Lung (tissue), 12 donors: Measurements from ENCODE around the gene RHOBTB1. TPM values are rescaled to one million over a fixed set of nuclear protein-coding genes. Genes with fewer than 3 reads are reported as not detected.

Experiments used
- ATAC-seq: fragments of 200-7000 bp; cut with Tn5 transposase; one replicate; pipeline ENCODE4 v1.9.1; 2020; ENCODE audit warnings: moderate number of reproducible peaks; ENCODE audit not compliant: insufficient read depth, low FRiP score
- DNase-seq, 3 donors: peaks; one replicate each; pipeline ENCODE4 v3.0.0-alpha.2; 2013 to 2017
- H3K27ac ChIP-seq, 2 donors: one replicate each; pipeline ENCODE4 v1.5.1; 2013; ENCODE audit warnings: mild to moderate bottlenecking in 2 of 2, moderate library complexity in 2 of 2, control low read depth in 1 of 2, inconsistent platforms in 1 of 2, low read depth in 1 of 2, low read length in 1 of 2
- H3K27me3 ChIP-seq, 3 donors: one replicate each; pipeline ENCODE4 v1.5.1; 2013; ENCODE audit warnings: low read length in 2 of 3; ENCODE audit not compliant: control insufficient read depth in 3 of 3, insufficient read depth in 3 of 3
- H3K36me3 ChIP-seq, 4 donors: one replicate each; pipeline ENCODE4 v1.5.1; 2013; ENCODE audit warnings: low read length in 4 of 4, mild to moderate bottlenecking in 1 of 4, moderate library complexity in 1 of 4; ENCODE audit not compliant: control insufficient read depth in 4 of 4, insufficient read depth in 4 of 4
- H3K4me1 ChIP-seq, 5 donors: one replicate each; pipeline ENCODE4 v1.5.1; 2013; ENCODE audit warnings: low read length in 5 of 5, mild to moderate bottlenecking in 2 of 5, moderate library complexity in 1 of 5; ENCODE audit not compliant: control insufficient read depth in 5 of 5, insufficient read depth in 5 of 5
- H3K4me3 ChIP-seq: one replicate; pipeline ENCODE4 v1.5.1; 2013; ENCODE audit warnings: mild to moderate bottlenecking, control low read depth, moderate library complexity
- H3K9ac ChIP-seq, 2 donors: one replicate each; pipeline ENCODE4 v1.5.1; 2013; ENCODE audit warnings: low read length in 2 of 2, control low read depth in 1 of 2; ENCODE audit not compliant: insufficient read depth in 1 of 2
- H3K9me3 ChIP-seq, 4 donors: one replicate each; pipeline ENCODE4 v1.5.1; 2013; ENCODE audit warnings: low read length in 3 of 4, mild to moderate bottlenecking in 1 of 4, moderate library complexity in 1 of 4; ENCODE audit not compliant: control insufficient read depth in 4 of 4, insufficient read depth in 3 of 4
- CTCF ChIP-seq: IDR thresholded peaks from 2 replicates; pipeline ENCODE4 v1.5.1; 2012; ENCODE audit warnings: mild to moderate bottlenecking; ENCODE audit errors: control extremely low read depth, extremely low read depth
- WGBS, 2 donors: extraction: QIAGEN DNeasy Blood & Tissue Kit; methylation state at CpG; one replicate each; pipeline ENCODE4 v1.1.7; 2013; 5-methylcytosine and 5-hydroxymethylcytosine counted together
- polyA plus RNA-seq, 2 donors: library from polyadenylated mRNA; stranded (reverse); fragments of 200-250 nt; gene quantifications; one replicate each; pipeline ENCODE4 v1.2.1, GENCODE V29; 2013
- total RNA-seq, 2 donors: library from RNA; depleted of rRNA in 1 of 2; stranded (reverse); fragments of >200 nt in 1 of 2; gene quantifications; one replicate each; pipeline ENCODE4 v1.2.1, GENCODE V29; 2014 to 2021
- donor health status: control.
- donor health status: control.
- donor health status: Bipolar disorder and iron deficiency.
- donor health status: healthy.
- donor health status: DM: yes; HTN: yes; CAD: no.

RHOBTB1 gene
- total and polyA plus RNA-seq, 4 donors, result 4.8 to 27.2 (median 8.0) TPM

DNA sequence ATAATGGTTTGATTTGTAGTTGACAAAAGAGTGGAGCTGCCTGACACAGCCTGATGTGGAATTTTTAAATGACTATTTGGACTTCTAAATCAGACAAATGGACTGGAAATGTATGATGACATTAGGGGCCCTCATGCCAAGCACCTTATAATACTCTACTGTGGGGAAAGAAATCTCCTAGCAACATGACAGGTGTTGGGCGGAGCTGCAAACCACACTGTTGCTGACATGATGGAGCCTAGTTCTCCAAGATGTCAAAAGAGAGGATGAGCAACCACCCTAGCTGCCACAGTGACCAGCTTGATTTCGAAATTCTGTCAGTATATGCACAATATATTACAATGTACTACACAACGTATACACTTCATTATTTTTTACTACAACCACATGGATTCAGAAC is 65.8 kb downstream of the RHOBTB1 start:
- 45 to 80% methylated on average over 3 of the region's 3 CpGs for WGBS, 2 donors

GRCh38 chr10:60877777-60878120 is 66.2 kb downstream of the RHOBTB1 start:
- 93% methylated on average over 2 of the region's 2 CpGs for WGBS, 2 donors
- Histone ChIP-seq H3K4me1 (no peaks in the 10 kb centered on the region), H3K27ac (no peak overlapping the region), H3K27me3 (no peaks in the 10 kb centered on the region), H3K4me3 (no peak overlapping the region), H3K9ac (no peak overlapping the region), H3K36me3 (peaks cover 0 to 25% (median 17%) of the 10 kb centered on the region in 4 donors), H3K9me3 (no peaks in the 10 kb centered on the region)
- DNase-seq (no peak), ATAC-seq (no peak)
- no peak for TF ChIP-seq CTCF

More for the DNA sequence above, 65.8 kb downstream of the RHOBTB1 start:
- H3K4me3 ChIP-seq, result no peak overlapping the region
- H3K27me3 ChIP-seq, result no peaks in the 10 kb centered on the region
- ATAC-seq, result no peak
- peaks cover 0 to 2% (median 0%) of the 10 kb centered on the region in 5 donors for H3K4me1 ChIP-seq
- H3K9me3 ChIP-seq, result no peaks in the 10 kb centered on the region
- no peak for TF ChIP-seq CTCF
- no peak overlapping the region for H3K27ac ChIP-seq
- no peak for DNase-seq
- no peak overlapping the region for H3K9ac ChIP-seq
- peaks cover 0 to 30% (median 17%) of the 10 kb centered on the region in 4 donors for H3K36me3 ChIP-seq

DNA sequence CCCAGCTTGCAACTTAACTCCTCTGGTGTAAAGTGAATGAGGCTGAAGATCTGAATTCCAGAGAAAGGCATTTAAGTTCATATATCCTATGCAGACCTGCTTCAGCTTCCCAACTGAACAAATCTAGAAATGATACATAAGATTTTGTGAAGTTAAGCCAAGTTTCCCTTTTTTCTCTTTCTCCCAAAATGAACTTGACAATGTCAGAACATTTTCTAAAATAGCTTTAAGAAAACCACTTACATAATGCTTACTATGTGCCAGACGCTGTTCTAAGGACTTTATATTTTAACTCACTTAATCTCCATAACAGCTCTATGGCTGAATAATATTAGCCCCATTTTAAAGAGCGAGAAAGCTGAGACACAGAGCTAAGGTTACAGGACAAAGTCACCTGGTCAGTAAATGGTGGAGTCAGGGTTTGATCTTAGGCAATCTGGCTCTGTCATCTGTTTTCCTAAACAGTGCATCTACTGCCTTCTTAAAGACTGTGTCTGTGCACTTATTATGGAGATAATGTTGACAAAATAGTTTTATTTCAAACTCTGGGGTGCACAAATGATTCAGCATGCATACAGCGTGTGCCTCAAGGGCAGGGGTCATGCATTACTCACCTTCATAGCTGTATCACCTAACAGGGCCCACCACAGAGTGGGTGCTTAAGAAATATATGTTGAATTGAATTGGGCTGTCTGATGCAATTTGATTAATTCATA is 66.8 kb downstream of the RHOBTB1 start:
- no peaks in the 10 kb centered on the region for H3K9me3 ChIP-seq
- H3K4me3 ChIP-seq, result no peak overlapping the region
- H3K9ac ChIP-seq, result no peak overlapping the region
- H3K4me1 ChIP-seq, result no peaks in the 10 kb centered on the region
- TF ChIP-seq CTCF, result no peak
- H3K27me3 ChIP-seq, result no peaks in the 10 kb centered on the region
- DNase-seq (no peak), ATAC-seq (no peak)
- WGBS, 2 donors, result 88 to 93% methylated on average over 3 of the region's 3 CpGs
- H3K36me3 ChIP-seq, result peaks cover 0 to 25% (median 18%) of the 10 kb centered on the region in 4 donors
- H3K27ac ChIP-seq, result no peak overlapping the region

DNA sequence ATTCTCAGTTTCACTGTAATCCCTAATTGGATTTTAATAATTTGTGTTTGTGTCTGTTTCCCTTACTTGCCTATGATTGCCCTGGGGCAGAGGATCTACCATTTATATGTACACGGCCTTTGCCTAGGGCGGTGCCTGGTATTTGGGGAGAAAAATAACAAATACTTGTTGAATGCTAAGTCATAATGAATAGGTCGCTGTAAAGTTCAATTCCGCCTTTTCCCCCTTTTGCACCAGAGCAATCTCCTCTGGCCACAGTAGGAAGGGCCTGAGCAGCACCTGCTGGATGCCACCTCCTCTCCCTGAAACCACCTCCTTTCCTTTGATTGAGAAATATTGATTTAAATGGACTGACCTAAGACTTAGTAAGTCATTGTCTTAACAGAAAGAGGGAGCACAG is 70.2 kb downstream of the RHOBTB1 start:
- Histone ChIP-seq H3K4me3 (no peak overlapping the region), H3K9ac (no peak overlapping the region), H3K9me3 (peaks cover 0 to 1% (median 0%) of the 10 kb centered on the region in 4 donors), H3K36me3 (peaks cover 9 to 47% (median 33%) of the 10 kb centered on the region in 4 donors), H3K27me3 (no peaks in the 10 kb centered on the region), H3K4me1 (no peaks in the 10 kb centered on the region), H3K27ac (no peak overlapping the region)
- DNase-seq (no peak), ATAC-seq (no peak)
- 94 to 96% methylated on average over 4 of the region's 4 CpGs for WGBS, 2 donors
- no peak for TF ChIP-seq CTCF
